Vagina (tissue), 2 donors: ENCODE results near the gene CBX6. TPM values are rescaled to one million over a fixed set of nuclear protein-coding genes. Genes with fewer than 3 reads are reported as not detected.
A peak's percentile ranks its signal among the peaks of the same experiment; 100 is the strongest.

Source experiments
- DNase-seq, 2 donors: peaks; one replicate each; pipeline ENCODE4 v3.0.0-alpha.2; 2017; ENCODE audit errors: extremely low spot score in 2 of 2
- H3K27ac ChIP-seq: fragments of 200-600 bp; sonication (generic); one replicate; pipeline ENCODE4 v1.5.1; 2019
- H3K27me3 ChIP-seq: fragments of 200-600 bp; sonication (generic); one replicate; pipeline ENCODE4 v1.5.1; 2019
- H3K36me3 ChIP-seq, 2 donors: fragments of 200-600 bp; sonication (generic); one replicate each; pipeline ENCODE4 v1.5.1; 2017 to 2019
- H3K4me1 ChIP-seq: fragments of 200-600 bp; sonication (generic); one replicate; pipeline ENCODE4 v1.5.1; 2019
- H3K4me3 ChIP-seq, 2 donors: fragments of 200-600 bp; sonication (generic); 1 replicate in 1 of 2; 2 replicates in 1 of 2; pipeline ENCODE4 v1.5.1; 2016 to 2019
- H3K9me3 ChIP-seq: fragments of 200-600 bp; sonication (generic); one replicate; pipeline ENCODE4 v1.5.1; 2019
- POLR2A ChIP-seq, 2 donors: fragments of 450-650 bp; IDR thresholded peaks; one replicate each; pipeline ENCODE4 v1.6.1; 2017; ENCODE audit warnings: antibody characterized with exemption in 2 of 2, mild to moderate bottlenecking in 2 of 2, moderate library complexity in 2 of 2
- POLR2AphosphoS5 ChIP-seq, 2 donors: sonication (generic); formaldehyde crosslinking; IDR thresholded peaks; one replicate each; pipeline ENCODE4 v1.9.0; 2017; ENCODE audit warnings: antibody characterized with exemption in 2 of 2, mild to moderate bottlenecking in 2 of 2, low read depth in 1 of 2; ENCODE audit not compliant: insufficient read depth in 1 of 2
- intact Hi-C: fragments of 100-400 bp; cut with DNase I; formaldehyde crosslinking; loops from one replicate; pipeline ENCODE4 v1.15.1; 2023
- total RNA-seq: library from RNA; depleted of rRNA; stranded (reverse); fragments of >200 nt; gene quantifications from one replicate; pipeline ENCODE4 v1.2.3, GENCODE V29; 2016
- TF ChIP-seq, protein P1 (sequence below), 3 experiments: fragments of 450-650 bp in 2 of 3; fragments of 200-600 bp in 1 of 3; sonication (generic) in 1 of 3; IDR thresholded peaks; one replicate each; pipeline ENCODE4 v1.5.1; 2017 to 2019; ENCODE audit warnings: antibody characterized with exemption in 3 of 3, mild to moderate bottlenecking in 2 of 3, moderate library complexity in 2 of 3

CBX6 gene
- total RNA-seq, 1 donor from 2014 or later, result 31.7 TPM

- H3K27ac ChIP-seq, result no peak overlapping the region
- no peaks in the 10 kb centered on the region for H3K9me3 ChIP-seq
- no peaks in the 10 kb centered on the region for H3K36me3 ChIP-seq
- intact Hi-C loops, result no loop called here
- H3K4me3 ChIP-seq, result no peak overlapping the region
- no peak for DNase-seq
- no peak for TF ChIP-seq POLR2A (IDR thresholded peaks at IDR 0.05)
- TF ChIP-seq POLR2AphosphoS5 (IDR thresholded peaks at IDR 0.05; ENCODE audit: insufficient read depth in 1 of 2, low read depth in 1 of 2), result no peak
- TF ChIP-seq, protein P1, sequence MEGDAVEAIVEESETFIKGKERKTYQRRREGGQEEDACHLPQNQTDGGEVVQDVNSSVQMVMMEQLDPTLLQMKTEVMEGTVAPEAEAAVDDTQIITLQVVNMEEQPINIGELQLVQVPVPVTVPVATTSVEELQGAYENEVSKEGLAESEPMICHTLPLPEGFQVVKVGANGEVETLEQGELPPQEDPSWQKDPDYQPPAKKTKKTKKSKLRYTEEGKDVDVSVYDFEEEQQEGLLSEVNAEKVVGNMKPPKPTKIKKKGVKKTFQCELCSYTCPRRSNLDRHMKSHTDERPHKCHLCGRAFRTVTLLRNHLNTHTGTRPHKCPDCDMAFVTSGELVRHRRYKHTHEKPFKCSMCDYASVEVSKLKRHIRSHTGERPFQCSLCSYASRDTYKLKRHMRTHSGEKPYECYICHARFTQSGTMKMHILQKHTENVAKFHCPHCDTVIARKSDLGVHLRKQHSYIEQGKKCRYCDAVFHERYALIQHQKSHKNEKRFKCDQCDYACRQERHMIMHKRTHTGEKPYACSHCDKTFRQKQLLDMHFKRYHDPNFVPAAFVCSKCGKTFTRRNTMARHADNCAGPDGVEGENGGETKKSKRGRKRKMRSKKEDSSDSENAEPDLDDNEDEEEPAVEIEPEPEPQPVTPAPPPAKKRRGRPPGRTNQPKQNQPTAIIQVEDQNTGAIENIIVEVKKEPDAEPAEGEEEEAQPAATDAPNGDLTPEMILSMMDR (IDR thresholded peaks at IDR 0.05), result no peak
- no peaks in the 10 kb centered on the region for H3K27me3 ChIP-seq
- H3K4me1 ChIP-seq, result no peaks in the 10 kb centered on the region
Measured at GRCh38 chr22:38850399-38850798, 21.6 kb downstream of the CBX6 start.

DNA sequence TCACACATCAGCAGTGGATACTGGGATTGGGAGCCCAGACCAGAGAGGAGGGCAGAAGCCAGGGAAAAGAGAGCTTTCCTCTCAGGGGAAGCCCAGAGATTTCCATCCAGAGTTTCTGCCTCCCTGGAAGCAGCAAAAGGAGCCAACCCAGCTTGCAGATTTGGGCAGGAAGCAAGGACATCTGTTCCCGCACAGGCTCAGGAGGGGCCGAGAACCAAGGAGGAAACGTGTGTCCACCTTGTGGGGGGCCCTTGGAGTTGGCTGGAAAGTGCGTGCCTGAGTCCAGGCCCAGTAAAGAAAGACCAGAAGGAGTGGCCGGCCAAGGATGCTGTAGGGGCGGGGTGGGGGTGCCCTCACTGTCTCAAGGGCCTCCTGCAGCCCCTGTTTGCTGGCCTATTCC is 22.2 kb downstream of the CBX6 start:
- no peak overlapping the region for H3K27ac ChIP-seq
- H3K4me1 ChIP-seq, result no peaks in the 10 kb centered on the region
- TF ChIP-seq POLR2AphosphoS5 (IDR thresholded peaks at IDR 0.05; ENCODE audit: insufficient read depth in 1 of 2, low read depth in 1 of 2) (no peak), POLR2A (IDR thresholded peaks at IDR 0.05) (no peak)
- TF ChIP-seq, protein P1 (IDR thresholded peaks at IDR 0.05), result no peak
- no peaks in the 10 kb centered on the region for H3K36me3 ChIP-seq
- no peak for DNase-seq
- H3K9me3 ChIP-seq, result no peaks in the 10 kb centered on the region
- intact Hi-C loops, result no loop called here
- H3K4me3 ChIP-seq, result no peak overlapping the region
- H3K27me3 ChIP-seq, result no peaks in the 10 kb centered on the region

GRCh38 chr22:38846412-38846811 is 25.6 kb downstream of the CBX6 start:
- no peak for DNase-seq
- peaks cover 23% of the 10 kb centered on the region for H3K4me1 ChIP-seq
- no peaks in the 10 kb centered on the region for H3K36me3 ChIP-seq
- H3K4me3 ChIP-seq, result no peak overlapping the region
- intact Hi-C loops, result no loop called here
- H3K27ac ChIP-seq, result no peak overlapping the region
- no peaks in the 10 kb centered on the region for H3K27me3 ChIP-seq
- TF ChIP-seq POLR2A (IDR thresholded peaks at IDR 0.05) (no peak), POLR2AphosphoS5 (IDR thresholded peaks at IDR 0.05; ENCODE audit: insufficient read depth in 1 of 2, low read depth in 1 of 2) (no peak)
- TF ChIP-seq, protein P1 (IDR thresholded peaks at IDR 0.05), result no peak
- H3K9me3 ChIP-seq, result no peaks in the 10 kb centered on the region

GRCh38 chr22:38845004-38845740 is 26.8 kb downstream of the CBX6 start:
- no peak for DNase-seq
- Histone ChIP-seq H3K9me3 (no peaks in the 10 kb centered on the region), H3K4me3 (no peak overlapping the region), H3K27ac (no peak overlapping the region), H3K36me3 (no peaks in the 10 kb centered on the region), H3K27me3 (no peaks in the 10 kb centered on the region), H3K4me1 (peaks cover 26% of the 10 kb centered on the region)
- intact Hi-C loops, result no loop called here
- no peak for TF ChIP-seq POLR2A (IDR thresholded peaks at IDR 0.05)
- TF ChIP-seq POLR2AphosphoS5 (IDR thresholded peaks at IDR 0.05; ENCODE audit: insufficient read depth in 1 of 2, low read depth in 1 of 2), result no peak
- TF ChIP-seq, protein P1 (IDR thresholded peaks at IDR 0.05), result no peak

DNA sequence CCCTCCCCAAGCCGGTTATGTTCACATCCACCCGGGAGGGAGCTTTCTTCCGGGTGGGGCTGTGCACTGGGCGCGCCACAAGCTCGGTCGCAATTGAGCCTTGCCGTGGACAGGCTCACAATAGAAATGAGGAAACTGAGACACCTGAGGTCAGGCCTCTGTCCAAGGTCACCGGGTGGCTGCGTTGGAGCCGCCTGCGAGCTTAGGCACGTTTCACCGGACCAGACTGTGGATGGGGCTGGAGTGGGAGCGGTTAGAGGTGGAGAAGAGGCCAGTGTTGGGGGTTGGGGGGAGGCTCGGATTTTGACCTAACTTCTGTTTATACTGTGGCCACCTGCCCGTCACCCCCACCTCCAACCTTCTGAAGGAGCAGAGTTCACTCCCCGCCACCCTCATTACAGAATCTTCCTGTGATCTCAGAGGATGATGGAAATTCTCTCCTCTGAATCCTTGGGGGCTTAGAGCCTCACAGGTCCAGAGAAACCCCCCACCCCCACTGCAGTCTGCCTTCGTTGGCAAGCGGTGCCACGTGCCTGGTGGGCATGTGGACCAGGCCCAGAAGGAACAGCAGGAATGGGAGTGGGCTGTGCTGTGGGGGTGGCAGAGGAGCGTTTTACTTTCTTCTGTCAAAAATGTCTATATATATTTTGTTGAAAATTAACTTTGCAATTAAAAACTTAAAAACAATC is 27.6 kb downstream of the CBX6 start:
- TF ChIP-seq, protein P1 (IDR thresholded peaks at IDR 0.05), result no peak
- Histone ChIP-seq H3K4me3 (peak overlapping the region; percentile 50 to 68), H3K36me3 (no peaks in the 10 kb centered on the region), H3K27me3 (no peaks in the 10 kb centered on the region), H3K4me1 (peaks cover 26% of the 10 kb centered on the region), H3K9me3 (no peaks in the 10 kb centered on the region), H3K27ac (peak overlapping the region; percentile 55)
- no peak for DNase-seq
- intact Hi-C loops, result no loop called here
